Measurements from ENCODE around the gene GLCCI1. TPM values are rescaled to one million over a fixed set of nuclear protein-coding genes. Genes with fewer than 3 reads are reported as not detected.
A peak's percentile ranks its signal among the peaks of the same experiment; 100 is the strongest.

GLCCI1 gene
- total and polyA plus RNA-seq, 5 donors: 2.0 to 8.3 (median 6.4) TPM

- Histone ChIP-seq H3K27me3 (ENCODE audit: control insufficient read depth, insufficient read depth) (no peaks in the 10 kb centered on the region), H3K9me3 (ENCODE audit: control insufficient read depth, low read length) (no peaks in the 10 kb centered on the region), H3K4me3 (ENCODE audit: low read length) (no peak overlapping the region), H3K4me1 (ENCODE audit: control insufficient read depth, insufficient read depth, low read length) (peaks cover 2% of the 10 kb centered on the region), H3K27ac (ENCODE audit: low read length) (no peak overlapping the region)
- 66% methylated on average over 6 of the region's 6 CpGs for WGBS
- no peak for DNase-seq
- intact Hi-C loops (cut with DNase I): no loop called here
- no peak for ATAC-seq
Measured at GRCh38 chr7:7972128-7972527, 3.5 kb downstream of the GLCCI1 start.

- DNase-seq: no peak
- no peaks in the 10 kb centered on the region for H3K9me3 ChIP-seq (ENCODE audit: control insufficient read depth, low read length)
- ATAC-seq: no peak
- no peak overlapping the region for H3K4me3 ChIP-seq (ENCODE audit: low read length)
- intact Hi-C loops (cut with DNase I): no loop called here
- WGBS: 79% methylated on average over 2 of the region's 2 CpGs
- no peaks in the 10 kb centered on the region for H3K27me3 ChIP-seq (ENCODE audit: control insufficient read depth, insufficient read depth)
- H3K4me1 ChIP-seq (ENCODE audit: control insufficient read depth, insufficient read depth, low read length): peaks cover 4% of the 10 kb centered on the region
- H3K27ac ChIP-seq (ENCODE audit: low read length): no peak overlapping the region
Measured at GRCh38 chr7:7972922-7973594, 4.5 kb downstream of the GLCCI1 start.

- no peak overlapping the region for H3K27ac ChIP-seq (ENCODE audit: low read length)
- no peak for ATAC-seq
- DNase-seq: no peak
- WGBS: 95% methylated on average over 3 of the region's 3 CpGs
- H3K9me3 ChIP-seq (ENCODE audit: control insufficient read depth, low read length): no peaks in the 10 kb centered on the region
- no peak overlapping the region for H3K4me3 ChIP-seq (ENCODE audit: low read length)
- H3K27me3 ChIP-seq (ENCODE audit: control insufficient read depth, insufficient read depth): no peaks in the 10 kb centered on the region
- intact Hi-C loops (cut with DNase I): no loop called here
- H3K4me1 ChIP-seq (ENCODE audit: control insufficient read depth, insufficient read depth, low read length): peaks cover 4% of the 10 kb centered on the region
Measured at GRCh38 chr7:7976677-7977076, 8.1 kb downstream of the GLCCI1 start.

- Histone ChIP-seq H3K9me3 (ENCODE audit: control insufficient read depth, low read length) (no peaks in the 10 kb centered on the region), H3K27ac (ENCODE audit: low read length) (no peak overlapping the region), H3K4me1 (ENCODE audit: control insufficient read depth, insufficient read depth, low read length) (peaks cover 4% of the 10 kb centered on the region), H3K27me3 (ENCODE audit: control insufficient read depth, insufficient read depth) (no peaks in the 10 kb centered on the region), H3K4me3 (ENCODE audit: low read length) (no peak overlapping the region)
- no peak for DNase-seq
- WGBS: 47% methylated on average over 2 of the region's 2 CpGs
- intact Hi-C loops (cut with DNase I): no loop called here
- peak in 1 of 2 donors; percentile 34 for ATAC-seq
Measured at GRCh38 chr7:7977774-7978173, 9.2 kb downstream of the GLCCI1 start.

- Histone ChIP-seq H3K27me3 (ENCODE audit: control insufficient read depth, insufficient read depth) (no peaks in the 10 kb centered on the region), H3K4me3 (ENCODE audit: low read length) (no peak overlapping the region), H3K4me1 (ENCODE audit: control insufficient read depth, insufficient read depth, low read length) (peaks cover 4% of the 10 kb centered on the region), H3K27ac (ENCODE audit: low read length) (no peak overlapping the region), H3K9me3 (ENCODE audit: control insufficient read depth, low read length) (no peaks in the 10 kb centered on the region)
- DNase-seq: no peak
- WGBS: 73% methylated on average over 2 of the region's 2 CpGs
- intact Hi-C loops (cut with DNase I): no loop called here
- no peak for ATAC-seq
Measured at GRCh38 chr7:7978860-7979259, 10.3 kb downstream of the GLCCI1 start.

- H3K4me3 ChIP-seq (ENCODE audit: low read length): no peak overlapping the region
- 95% methylated on average over 1 of the region's 1 CpG for WGBS
- intact Hi-C loops (cut with DNase I): no loop called here
- no peak overlapping the region for H3K27ac ChIP-seq (ENCODE audit: low read length)
- no peaks in the 10 kb centered on the region for H3K9me3 ChIP-seq (ENCODE audit: control insufficient read depth, low read length)
- ATAC-seq: no peak
- no peaks in the 10 kb centered on the region for H3K27me3 ChIP-seq (ENCODE audit: control insufficient read depth, insufficient read depth)
- H3K4me1 ChIP-seq (ENCODE audit: control insufficient read depth, insufficient read depth, low read length): peaks cover 4% of the 10 kb centered on the region
- no peak for DNase-seq
Measured at GRCh38 chr7:7979558-7979957, 11.0 kb downstream of the GLCCI1 start.

GRCh38 chr7:7980134-7980533, 11.5 kb downstream of the GLCCI1 start:
- ATAC-seq (no peak), DNase-seq (no peak)
- H3K4me1 ChIP-seq (ENCODE audit: control insufficient read depth, insufficient read depth, low read length): peaks cover 4% of the 10 kb centered on the region
- WGBS: 97% methylated on average over 2 of the region's 2 CpGs
- intact Hi-C loops (cut with DNase I): no loop called here
- H3K27me3 ChIP-seq (ENCODE audit: control insufficient read depth, insufficient read depth): no peaks in the 10 kb centered on the region
- H3K27ac ChIP-seq (ENCODE audit: low read length): no peak overlapping the region
- no peak overlapping the region for H3K4me3 ChIP-seq (ENCODE audit: low read length)
- no peaks in the 10 kb centered on the region for H3K9me3 ChIP-seq (ENCODE audit: control insufficient read depth, low read length)

- no peaks in the 10 kb centered on the region for H3K27me3 ChIP-seq (ENCODE audit: control insufficient read depth, insufficient read depth)
- no peak overlapping the region for H3K4me3 ChIP-seq (ENCODE audit: low read length)
- DNase-seq (no peak), ATAC-seq (no peak)
- no peaks in the 10 kb centered on the region for H3K9me3 ChIP-seq (ENCODE audit: control insufficient read depth, low read length)
- no peaks in the 10 kb centered on the region for H3K4me1 ChIP-seq (ENCODE audit: control insufficient read depth, insufficient read depth, low read length)
- WGBS: 98% methylated on average over 4 of the region's 4 CpGs
- intact Hi-C loops (cut with DNase I): no loop called here
- H3K27ac ChIP-seq (ENCODE audit: low read length): no peak overlapping the region
Measured at GRCh38 chr7:7982904-7983303, 14.3 kb downstream of the GLCCI1 start.

GRCh38 chr7:7984424-7984823, 15.8 kb downstream of the GLCCI1 start:
- no peaks in the 10 kb centered on the region for H3K9me3 ChIP-seq (ENCODE audit: control insufficient read depth, low read length)
- DNase-seq: no peak
- H3K4me3 ChIP-seq (ENCODE audit: low read length): no peak overlapping the region
- H3K27ac ChIP-seq (ENCODE audit: low read length): no peak overlapping the region
- no peak for ATAC-seq
- H3K4me1 ChIP-seq (ENCODE audit: control insufficient read depth, insufficient read depth, low read length): no peaks in the 10 kb centered on the region
- 76% methylated on average over 3 of the region's 3 CpGs for WGBS
- intact Hi-C loops (cut with DNase I): no loop called here
- H3K27me3 ChIP-seq (ENCODE audit: control insufficient read depth, insufficient read depth): no peaks in the 10 kb centered on the region

- ATAC-seq (no peak), DNase-seq (no peak)
- Histone ChIP-seq H3K9me3 (ENCODE audit: control insufficient read depth, low read length) (no peaks in the 10 kb centered on the region), H3K4me3 (ENCODE audit: low read length) (no peak overlapping the region), H3K27me3 (ENCODE audit: control insufficient read depth, insufficient read depth) (no peaks in the 10 kb centered on the region), H3K27ac (ENCODE audit: low read length) (no peak overlapping the region), H3K4me1 (ENCODE audit: control insufficient read depth, insufficient read depth, low read length) (no peaks in the 10 kb centered on the region)
- intact Hi-C loops (cut with DNase I): no loop called here
Measured at GRCh38 chr7:7988706-7989105, 20.1 kb downstream of the GLCCI1 start.

- Histone ChIP-seq H3K4me3 (ENCODE audit: low read length) (no peak overlapping the region), H3K27me3 (ENCODE audit: control insufficient read depth, insufficient read depth) (no peaks in the 10 kb centered on the region), H3K27ac (ENCODE audit: low read length) (no peak overlapping the region), H3K4me1 (ENCODE audit: control insufficient read depth, insufficient read depth, low read length) (no peaks in the 10 kb centered on the region), H3K9me3 (ENCODE audit: control insufficient read depth, low read length) (no peaks in the 10 kb centered on the region)
- ATAC-seq (peak; percentile 29 to 42), DNase-seq (no peak)
- intact Hi-C loops (cut with DNase I): no loop called here
- WGBS: 97% methylated on average over 1 of the region's 1 CpG
Measured at GRCh38 chr7:7989133-7989532, 20.5 kb downstream of the GLCCI1 start.

All from right cardiac atrium (tissue), 5 donors.